HCT116 (cell line): ENCODE results near the gene CSGALNACT2. TPM values are rescaled to one million over a fixed set of nuclear protein-coding genes. Genes with fewer than 3 reads are reported as not detected.

Experiments
- ATAC-seq: fragments of 200-7000 bp; cut with Tn5 transposase; 2 replicates; pipeline ENCODE4 v1.9.1; 2020; ENCODE audit warnings: mild to moderate bottlenecking, moderate library complexity
- BruUV-seq: library from RNA; stranded (reverse); fragments of 400-500 nt; replicated peaks from 2 replicates; lab custom pipeline; 2021; lab: Mats Ljungman, UMichigan
- CTCF ChIA-PET: fragments of 300-600 bp; sonication (Branson Sonifier 250); formaldehyde crosslinking; loops from one replicate; lab custom pipeline; 2021; ENCODE audit warnings: antibody characterized with exemption; lab: Charles Lee
- POLR2A ChIA-PET: fragments of 300-600, 350-600 bp; sonication (Branson Sonifier 250); formaldehyde crosslinking; loops from one replicate; lab custom pipeline; 2021; ENCODE audit warnings: antibody characterized with exemption; lab: Charles Lee
- RAD21 ChIA-PET, 2 experiments: fragments of 300-600 bp; sonication (Branson Sonifier 250); formaldehyde crosslinking; loops; one replicate each; lab custom pipeline; 2023; ENCODE audit warnings: low total read pairs in 2 of 2; ENCODE audit not compliant: uncharacterized antibody in 2 of 2, unreplicated experiment in 2 of 2, low non-redundant PET in 1 of 2; lab: Charles Lee
- DNase-seq: peaks from one replicate; pipeline ENCODE4 v3.0.0-alpha.2; 2010; ENCODE audit warnings: low read depth, low spot score
- H2AFZ ChIP-seq: fragments of 200-600 bp; shearing (Covaris generic), sonication (generic); 2 replicates; pipeline ENCODE4 v1.6.1; 2017; ENCODE audit warnings: low read depth, mixed run types, mixed read lengths, antibody characterized with exemption, low read length; ENCODE audit not compliant: poor library complexity, severe bottlenecking
- H3K27ac ChIP-seq: 2 replicates; pipeline ENCODE4 v1.5.1; 2012; ENCODE audit warnings: low read depth, low read length
- H3K27me3 ChIP-seq: fragments of 200-600 bp; sonication (generic); 2 replicates; pipeline ENCODE4 v1.6.1; 2016; ENCODE audit warnings: mixed run types, low read length, mixed read lengths; ENCODE audit not compliant: insufficient read depth
- H3K36me3 ChIP-seq, 2 experiments: fragments of 200-500 bp in 1 of 2; fragments of 200-600 bp in 1 of 2; sonication (Bioruptor generic) in 1 of 2; sonication (generic) in 1 of 2; 2 replicates each; pipeline versions ENCODE4 v1.5.1 to v1.6.1; 2014 to 2016; ENCODE audit warnings: low read length in 2 of 2, inconsistent platforms in 1 of 2, mixed read lengths in 1 of 2, mixed run types in 1 of 2; ENCODE audit not compliant: insufficient read depth in 2 of 2, control insufficient read depth in 1 of 2
- H3K4me1 ChIP-seq, 2 experiments: fragments of 200-600 bp in 1 of 2; sonication (generic) in 1 of 2; 2 replicates each; pipeline versions ENCODE4 v1.5.1 to v1.6.1; 2012 to 2017; ENCODE audit warnings: low read length in 2 of 2, inconsistent platforms in 1 of 2, mild to moderate bottlenecking in 1 of 2, mixed read lengths in 1 of 2, mixed run types in 1 of 2, moderate library complexity in 1 of 2; ENCODE audit not compliant: insufficient read depth in 2 of 2, control insufficient read depth in 1 of 2
- H3K4me2 ChIP-seq: fragments of 200-600 bp; sonication (generic); 2 replicates; pipeline ENCODE4 v1.6.1; 2017; ENCODE audit warnings: mixed run types, low read length, mixed read lengths
- H3K4me3 ChIP-seq, 2 experiments: fragments of 200-600 bp in 1 of 2; sonication (generic) in 1 of 2; replicated peaks in 1 of 2; 2 replicates each; pipeline ENCODE4 v1.5.1; 2011 to 2016; ENCODE audit warnings: low read length in 2 of 2, control low read depth in 1 of 2, low read depth in 1 of 2, mild to moderate bottlenecking in 1 of 2, mixed read lengths in 1 of 2, mixed run types in 1 of 2
- H3K79me2 ChIP-seq: fragments of 200-600 bp; sonication (generic); 2 replicates; pipeline ENCODE4 v1.6.1; 2017; ENCODE audit warnings: mild to moderate bottlenecking, mixed run types, low read length, moderate library complexity, mixed read lengths; ENCODE audit not compliant: insufficient read depth
- H3K9ac ChIP-seq: fragments of 200-600 bp; sonication (generic); 2 replicates; pipeline ENCODE4 v1.6.1; 2016; ENCODE audit warnings: low read length, mixed read lengths
- H3K9me2 ChIP-seq: fragments of 200-600 bp; sonication (generic), shearing (Covaris generic); 2 replicates; pipeline ENCODE4 v1.6.1; 2017; ENCODE audit warnings: mixed run types, mild to moderate bottlenecking, moderate library complexity; ENCODE audit not compliant: insufficient read depth
- H3K9me3 ChIP-seq, 2 experiments: fragments of 200-500 bp in 1 of 2; fragments of 200-600 bp in 1 of 2; sonication (Bioruptor generic) in 1 of 2; sonication (generic) in 1 of 2; 2 replicates each; pipeline ENCODE4 v1.6.1; 2014 to 2017; ENCODE audit warnings: low read length in 2 of 2, mixed read lengths in 2 of 2, inconsistent platforms in 1 of 2, low read depth in 1 of 2, mild to moderate bottlenecking in 1 of 2, mixed run types in 1 of 2, moderate library complexity in 1 of 2; ENCODE audit not compliant: control insufficient read depth in 1 of 2, insufficient read depth in 1 of 2
- H4K20me1 ChIP-seq: fragments of 200-600 bp; sonication (generic), shearing (Covaris generic); 2 replicates; pipeline ENCODE4 v1.6.1; 2017; ENCODE audit warnings: mixed run types, mild to moderate bottlenecking, moderate library complexity; ENCODE audit not compliant: insufficient read depth
- EGR1 ChIP-seq: IDR thresholded peaks from 2 replicates; pipeline ENCODE4 v1.6.1; 2012; ENCODE audit warnings: low read depth
- EZH2 ChIP-seq: fragments of 200-600 bp; sonication (generic); IDR thresholded peaks from 2 replicates; pipeline ENCODE4 v1.6.1; 2017; ENCODE audit warnings: antibody characterized with exemption, mixed run types
- FOSL1 ChIP-seq: IDR thresholded peaks from 2 replicates; pipeline ENCODE4 v1.6.1; 2012; ENCODE audit warnings: low read depth
- JUND ChIP-seq: IDR thresholded peaks from 2 replicates; pipeline ENCODE4 v1.6.1; 2012
- POLR2A ChIP-seq: IDR thresholded peaks from 2 replicates; pipeline ENCODE4 v1.7.0; 2011; ENCODE audit warnings: borderline replicate concordance; ENCODE audit not compliant: insufficient read depth, insufficient read length; ENCODE audit errors: extremely low read depth
- RAD21 ChIP-seq: IDR thresholded peaks from 2 replicates; pipeline ENCODE4 v1.6.1; 2012; ENCODE audit warnings: low read depth, mild to moderate bottlenecking
- SRF ChIP-seq: IDR thresholded peaks from 2 replicates; pipeline ENCODE4 v1.6.1; 2012; ENCODE audit warnings: low read depth
- YY1 ChIP-seq: IDR thresholded peaks from 2 replicates; pipeline ENCODE4 v1.6.1; 2011; ENCODE audit warnings: low read length, low read depth, moderate library complexity, mild to moderate bottlenecking; ENCODE audit not compliant: insufficient replicate concordance; ENCODE audit errors: extremely low read depth
- ZNF274 ChIP-seq: fragments of 200-500 bp; sonication (Bioruptor generic); IDR thresholded peaks from 2 replicates; pipeline ENCODE4 v1.6.1; 2014; ENCODE audit warnings: mild to moderate bottlenecking, low read depth, low read length, inconsistent platforms
- intact Hi-C: fragments of 100-400 bp; cut with micrococcal nuclease; formaldehyde crosslinking; loops from 2 replicates; pipeline ENCODE4 v1.10.0; 2022
- total RNA-seq: library from RNA; stranded (reverse); gene quantifications from one replicate; pipeline ENCODE4 v1.2.1, GENCODE V29; 2021; ENCODE audit not compliant: unreplicated experiment
- TF ChIP-seq, protein P1 (sequence below), 3 experiments: fragments of 200-600 bp in 1 of 3; sonication (generic) in 1 of 3; IDR thresholded peaks in 2 of 3; conservative IDR thresholded peaks in 1 of 3; 2 replicates each; pipeline ENCODE4 v1.5.1; 2012 to 2017; ENCODE audit warnings: low read depth in 2 of 3, low read length in 2 of 3, antibody characterized with exemption in 1 of 3, borderline replicate concordance in 1 of 3, control low read depth in 1 of 3, mild to moderate bottlenecking in 1 of 3, mixed read lengths in 1 of 3, mixed run types in 1 of 3, moderate library complexity in 1 of 3; ENCODE audit not compliant: insufficient read depth in 1 of 3

CSGALNACT2 gene
- total RNA-seq, 1 experiment from 2014 or later, result 9.9 TPM

DNA sequence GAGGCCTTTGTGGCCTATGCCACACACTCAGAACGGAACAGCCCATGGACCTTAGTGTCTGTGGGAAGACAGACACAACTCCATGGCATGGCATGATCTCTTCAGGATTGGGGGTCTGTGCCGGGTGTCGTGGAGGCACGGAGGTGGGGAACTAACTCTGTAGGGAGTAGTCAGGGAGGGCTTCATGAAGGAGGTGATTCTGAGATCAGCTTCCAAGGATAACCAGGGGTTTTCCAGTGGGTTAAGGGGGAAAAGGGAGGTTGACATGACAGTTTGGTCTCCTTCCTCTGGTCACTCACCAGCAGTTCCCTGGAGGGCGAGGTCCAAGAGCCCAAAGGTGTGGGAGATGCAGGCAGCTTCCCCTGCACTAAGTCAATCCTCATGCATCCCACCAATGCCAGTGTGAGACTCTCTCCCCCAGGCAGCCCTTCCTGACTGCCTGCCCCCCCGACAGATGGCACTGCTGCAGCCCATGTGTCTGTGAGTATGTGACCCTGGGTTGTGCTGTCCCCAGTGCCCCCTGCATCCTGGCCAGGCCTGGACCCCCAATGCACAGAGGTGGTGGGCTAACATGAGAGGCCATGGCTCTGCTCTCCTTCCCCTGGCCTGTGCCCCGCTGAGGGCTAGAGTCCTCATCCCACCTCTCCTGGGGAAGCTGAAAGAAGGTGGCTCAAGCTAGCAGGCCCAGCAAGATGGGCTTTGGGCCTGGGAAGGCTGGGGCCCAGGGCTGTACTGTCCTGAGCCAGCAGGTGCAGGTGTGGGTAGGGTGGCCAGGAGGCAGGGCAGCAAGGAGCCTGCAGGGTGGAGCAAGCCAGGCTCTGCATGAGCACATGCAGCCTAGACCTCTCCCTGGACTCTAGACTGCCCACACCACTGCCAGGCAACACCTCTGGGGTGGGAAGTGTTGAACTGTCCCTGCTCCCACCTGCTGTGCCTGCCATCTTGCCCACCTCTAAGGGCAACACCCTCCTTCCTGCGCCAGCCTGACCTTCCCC lies 88.9 kb downstream of the CSGALNACT2 start:
- DNase-seq (no peak), ATAC-seq (no peak)
- H3K4me1 ChIP-seq, result peaks cover 6 to 15% of the 10 kb centered on the region in 2 experiments; a peak in 2 of 4 replicates
- no peaks in the 10 kb centered on the region for H3K9me3 ChIP-seq
- BruUV-seq, result no TSS peak
- TF ChIP-seq JUND (no peak), EGR1 (no peak), YY1 (no peak), EZH2 (no peak), ZNF274 (no peak), FOSL1 (no peak), POLR2A (no peak), SRF (no peak), RAD21 (no peak)
- TF ChIP-seq, protein P1, sequence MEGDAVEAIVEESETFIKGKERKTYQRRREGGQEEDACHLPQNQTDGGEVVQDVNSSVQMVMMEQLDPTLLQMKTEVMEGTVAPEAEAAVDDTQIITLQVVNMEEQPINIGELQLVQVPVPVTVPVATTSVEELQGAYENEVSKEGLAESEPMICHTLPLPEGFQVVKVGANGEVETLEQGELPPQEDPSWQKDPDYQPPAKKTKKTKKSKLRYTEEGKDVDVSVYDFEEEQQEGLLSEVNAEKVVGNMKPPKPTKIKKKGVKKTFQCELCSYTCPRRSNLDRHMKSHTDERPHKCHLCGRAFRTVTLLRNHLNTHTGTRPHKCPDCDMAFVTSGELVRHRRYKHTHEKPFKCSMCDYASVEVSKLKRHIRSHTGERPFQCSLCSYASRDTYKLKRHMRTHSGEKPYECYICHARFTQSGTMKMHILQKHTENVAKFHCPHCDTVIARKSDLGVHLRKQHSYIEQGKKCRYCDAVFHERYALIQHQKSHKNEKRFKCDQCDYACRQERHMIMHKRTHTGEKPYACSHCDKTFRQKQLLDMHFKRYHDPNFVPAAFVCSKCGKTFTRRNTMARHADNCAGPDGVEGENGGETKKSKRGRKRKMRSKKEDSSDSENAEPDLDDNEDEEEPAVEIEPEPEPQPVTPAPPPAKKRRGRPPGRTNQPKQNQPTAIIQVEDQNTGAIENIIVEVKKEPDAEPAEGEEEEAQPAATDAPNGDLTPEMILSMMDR (IDR thresholded peaks at IDR 0.05 in 2 of 3, conservative IDR thresholded peaks at IDR 0.05 in 1 of 3; ENCODE audit: borderline replicate concordance in 1 of 3, insufficient read depth in 1 of 3, low read depth in 2 of 3, low read length in 2 of 3), result no peak
- ChIA-PET RAD21 (no interaction called here), POLR2A (no interaction called here), CTCF (no interaction called here)
- H3K9ac ChIP-seq, result no peak overlapping the region
- no peak overlapping the region for H2AFZ ChIP-seq
- H4K20me1 ChIP-seq, result no peaks in the 10 kb centered on the region
- no peaks in the 10 kb centered on the region for H3K36me3 ChIP-seq
- H3K9me2 ChIP-seq, result no peaks in the 10 kb centered on the region
- no peak overlapping the region for H3K27ac ChIP-seq
- no peak overlapping the region for H3K4me2 ChIP-seq
- H3K4me3 ChIP-seq, result no peak overlapping the region
- H3K27me3 ChIP-seq, result no peaks in the 10 kb centered on the region
- no peaks in the 10 kb centered on the region for H3K79me2 ChIP-seq
- intact Hi-C loops, result no loop called here
